HG02938 (cell line): ENCODE measurements around the gene SOBP.
A peak's percentile ranks its signal among the peaks of the same experiment; 100 is the strongest.

Source experiments
- ATAC-seq: cut with Tn5 transposase; IDR thresholded peaks from one replicate; pipeline ENCODE4 v1.9.1; 2021; ENCODE audit warnings: mild to moderate bottlenecking, moderate library complexity; ENCODE audit not compliant: unreplicated experiment

The SOBP gene

GRCh38 chr6:107611094-107611810, 121.3 kb downstream of the SOBP start:
- no peak for ATAC-seq

GRCh38 chr6:107612762-107613415, 123.0 kb downstream of the SOBP start:
- no peak for ATAC-seq

- no peak for ATAC-seq
Measured at GRCh38 chr6:107613651-107614379, 123.9 kb downstream of the SOBP start.

- ATAC-seq, result no peak
Measured at GRCh38 chr6:107614828-107615227, 124.9 kb downstream of the SOBP start.

- no peak for ATAC-seq
Measured at GRCh38 chr6:107616775-107617174, 126.9 kb downstream of the SOBP start.

GRCh38 chr6:107617341-107617932, 127.5 kb downstream of the SOBP start:
- ATAC-seq, result no peak

GRCh38 chr6:107618672-107619071, 128.8 kb downstream of the SOBP start:
- ATAC-seq, result peak; percentile 98

- ATAC-seq, result no peak
Measured at GRCh38 chr6:107620732-107621131, 130.8 kb downstream of the SOBP start.

GRCh38 chr6:107621229-107621937, 131.5 kb downstream of the SOBP start:
- ATAC-seq, result no peak

GRCh38 chr6:107622269-107622668, 132.4 kb downstream of the SOBP start:
- ATAC-seq, result no peak

- ATAC-seq, result no peak
Measured at GRCh38 chr6:107624050-107624449, 134.1 kb downstream of the SOBP start.

GRCh38 chr6:107624541-107624940, 134.6 kb downstream of the SOBP start:
- no peak for ATAC-seq

GRCh38 chr6:107625264-107625663, 135.3 kb downstream of the SOBP start:
- ATAC-seq, result no peak

GRCh38 chr6:107626645-107627044, 136.7 kb downstream of the SOBP start:
- no peak for ATAC-seq

- ATAC-seq, result no peak
Measured at GRCh38 chr6:107627969-107628368, 138.1 kb downstream of the SOBP start.

- no peak for ATAC-seq
Measured at GRCh38 chr6:107628878-107629277, 139.0 kb downstream of the SOBP start.

- no peak for ATAC-seq
Measured at GRCh38 chr6:107629548-107630129, 139.7 kb downstream of the SOBP start.

GRCh38 chr6:107630348-107630977, 140.5 kb downstream of the SOBP start:
- ATAC-seq, result no peak

- no peak for ATAC-seq
Measured at GRCh38 chr6:107632381-107633136, 142.6 kb downstream of the SOBP start.
